ENCODE data around the gene ARVCF. TPM values are rescaled to one million over a fixed set of nuclear protein-coding genes. Genes with fewer than 3 reads are reported as not detected.

ARVCF gene
- polyA plus RNA-seq, 3 donors from 2014 or later = 5.3 to 15.9 (median 5.3) TPM

- peaks cover 46 to 48% of the 10 kb centered on the region in 2 donors for H3K4me1 Mint-ChIP-seq
- peaks cover 0 to 9% (median 8%) of the 10 kb centered on the region in 3 donors for H3K36me3 Mint-ChIP-seq
- DNase-seq = no peak
- H3K4me3 Mint-ChIP-seq = no peak overlapping the region
- H3K27ac Mint-ChIP-seq = peak overlapping the region in 3 of 6 donors; percentile 4 to 87 (median 79)
- peaks cover 0 to 17% (median 4%) of the 10 kb centered on the region in 3 donors for H3K27me3 Mint-ChIP-seq (ENCODE audit: low read depth in 3 of 3)
- no peaks in the 10 kb centered on the region for H3K9me3 Mint-ChIP-seq
Observed at GRCh38 chr22:19967850-19968449, 48.7 kb downstream of the ARVCF start.

GRCh38 chr22:19966908-19967750 lies 49.5 kb downstream of the ARVCF start:
- Mint-ChIP-seq H3K27ac (peak overlapping the region in 5 of 6 donors; percentile 62 to 87 (median 79)), H3K4me3 (peak overlapping the region in 2 of 5 donors; percentile 18 to 38), H3K4me1 (peaks cover 43% of the 10 kb centered on the region in 2 donors), H3K9me3 (no peaks in the 10 kb centered on the region), H3K36me3 (peaks cover 0 to 9% (median 7%) of the 10 kb centered on the region in 3 donors), H3K27me3 (ENCODE audit: low read depth in 3 of 3) (peaks cover 0 to 17% (median 4%) of the 10 kb centered on the region in 3 donors)
- no peak for DNase-seq

GRCh38 chr22:19965771-19966709 lies 50.6 kb downstream of the ARVCF start:
- DNase-seq = peak; percentile 66 to 74 (median 73)
- Mint-ChIP-seq H3K4me1 (peaks cover 32% of the 10 kb centered on the region in 2 donors), H3K27me3 (ENCODE audit: low read depth in 3 of 3) (peaks cover 0 to 9% (median 4%) of the 10 kb centered on the region in 3 donors), H3K27ac (peak overlapping the region; percentile 79 to 94 (median 88)), H3K4me3 (peak overlapping the region; percentile 7 to 75 (median 42)), H3K36me3 (peaks cover 0 to 5% (median 4%) of the 10 kb centered on the region in 3 donors), H3K9me3 (no peaks in the 10 kb centered on the region)

- Mint-ChIP-seq H3K4me1 (peaks cover 24 to 27% of the 10 kb centered on the region in 2 donors), H3K27me3 (ENCODE audit: low read depth in 3 of 3) (peaks cover 0 to 6% (median 4%) of the 10 kb centered on the region in 3 donors), H3K36me3 (peaks cover 0 to 5% (median 4%) of the 10 kb centered on the region in 3 donors), H3K9me3 (no peaks in the 10 kb centered on the region), H3K27ac (peak overlapping the region in 3 of 6 donors; percentile 40 to 94 (median 87)), H3K4me3 (no peak overlapping the region)
- DNase-seq = no peak
Observed at GRCh38 chr22:19964701-19965386, 51.8 kb downstream of the ARVCF start.

- H3K4me1 Mint-ChIP-seq = peaks cover 24 to 29% of the 10 kb centered on the region in 2 donors
- H3K4me3 Mint-ChIP-seq = no peak overlapping the region
- H3K36me3 Mint-ChIP-seq = peaks cover 0 to 5% (median 4%) of the 10 kb centered on the region in 3 donors
- peak overlapping the region in 1 of 6 donors; percentile 36 for H3K27ac Mint-ChIP-seq
- peaks cover 0 to 6% (median 4%) of the 10 kb centered on the region in 3 donors for H3K27me3 Mint-ChIP-seq (ENCODE audit: low read depth in 3 of 3)
- no peaks in the 10 kb centered on the region for H3K9me3 Mint-ChIP-seq
- no peak for DNase-seq
Observed at GRCh38 chr22:19963863-19964642, 52.6 kb downstream of the ARVCF start.

- peaks cover 24 to 29% of the 10 kb centered on the region in 2 donors for H3K4me1 Mint-ChIP-seq
- peaks cover 0 to 6% (median 4%) of the 10 kb centered on the region in 3 donors for H3K27me3 Mint-ChIP-seq (ENCODE audit: low read depth in 3 of 3)
- DNase-seq = no peak
- no peak overlapping the region for H3K4me3 Mint-ChIP-seq
- H3K27ac Mint-ChIP-seq = no peak overlapping the region
- peaks cover 0 to 5% (median 4%) of the 10 kb centered on the region in 3 donors for H3K36me3 Mint-ChIP-seq
- no peaks in the 10 kb centered on the region for H3K9me3 Mint-ChIP-seq
Observed at GRCh38 chr22:19962909-19963806, 53.5 kb downstream of the ARVCF start.

- peak in 2 of 3 donors; percentile 19 to 47 for DNase-seq
- H3K4me3 Mint-ChIP-seq = no peak overlapping the region
- H3K36me3 Mint-ChIP-seq = peaks cover 0 to 5% (median 4%) of the 10 kb centered on the region in 3 donors
- peaks cover 0 to 6% (median 4%) of the 10 kb centered on the region in 3 donors for H3K27me3 Mint-ChIP-seq (ENCODE audit: low read depth in 3 of 3)
- H3K9me3 Mint-ChIP-seq = no peaks in the 10 kb centered on the region
- peaks cover 20 to 30% of the 10 kb centered on the region in 2 donors for H3K4me1 Mint-ChIP-seq
- H3K27ac Mint-ChIP-seq = peak overlapping the region in 1 of 6 donors; percentile 28
Observed at GRCh38 chr22:19962246-19962908, 54.2 kb downstream of the ARVCF start.

GRCh38 chr22:19961868-19962245 lies 54.8 kb downstream of the ARVCF start:
- no peak overlapping the region for H3K4me3 Mint-ChIP-seq
- peaks cover 0 to 4% (median under 1%) of the 10 kb centered on the region in 3 donors for H3K36me3 Mint-ChIP-seq
- no peaks in the 10 kb centered on the region for H3K9me3 Mint-ChIP-seq
- no peak overlapping the region for H3K27ac Mint-ChIP-seq
- DNase-seq = no peak
- H3K4me1 Mint-ChIP-seq = peaks cover 14 to 29% of the 10 kb centered on the region in 2 donors
- H3K27me3 Mint-ChIP-seq (ENCODE audit: low read depth in 3 of 3) = peaks cover 0 to 4% (median under 1%) of the 10 kb centered on the region in 3 donors

GRCh38 chr22:19961201-19961580 lies 55.4 kb downstream of the ARVCF start:
- Mint-ChIP-seq H3K27me3 (ENCODE audit: low read depth in 3 of 3) (peaks cover 0 to 4% (median 0%) of the 10 kb centered on the region in 3 donors), H3K4me3 (no peak overlapping the region), H3K36me3 (peaks cover 0 to 4% (median 0%) of the 10 kb centered on the region in 3 donors), H3K4me1 (peaks cover 11 to 25% of the 10 kb centered on the region in 2 donors), H3K9me3 (no peaks in the 10 kb centered on the region), H3K27ac (no peak overlapping the region)
- no peak for DNase-seq

GRCh38 chr22:19960491-19961200 lies 56.0 kb downstream of the ARVCF start:
- H3K27me3 Mint-ChIP-seq (ENCODE audit: low read depth in 3 of 3) = peaks cover 0 to 5% (median 0%) of the 10 kb centered on the region in 3 donors
- no peak overlapping the region for H3K4me3 Mint-ChIP-seq
- no peaks in the 10 kb centered on the region for H3K9me3 Mint-ChIP-seq

More at GRCh38 chr22:19960491-19961200, 56.0 kb downstream of the ARVCF start:
- Mint-ChIP-seq H3K4me1 (peaks cover 10 to 22% of the 10 kb centered on the region in 2 donors), H3K27ac (no peak overlapping the region), H3K36me3 (no peaks in the 10 kb centered on the region)
- no peak for DNase-seq
